Endodermal cell (in vitro differentiated cells): ENCODE measurements around the gene CEP68. TPM values are rescaled to one million over a fixed set of nuclear protein-coding genes. Genes with fewer than 3 reads are reported as not detected.
A peak's percentile ranks its signal among the peaks of the same experiment; 100 is the strongest.

Source experiments
- DNase-seq: peaks from one replicate; pipeline ENCODE4 v3.0.0-alpha.2; 2017
- H3K27ac ChIP-seq: 2 replicates; pipeline ENCODE4 v1.5.1; 2013; ENCODE audit warnings: mild to moderate bottlenecking, low read depth, low read length, moderate library complexity
- H3K27me3 ChIP-seq: 2 replicates; pipeline ENCODE4 v1.6.1; 2013; ENCODE audit warnings: mild to moderate bottlenecking, low read length, moderate library complexity; ENCODE audit not compliant: insufficient read depth, control insufficient read depth, poor library complexity, severe bottlenecking
- H3K36me3 ChIP-seq: 2 replicates; pipeline ENCODE4 v1.7.0; 2013; ENCODE audit warnings: mild to moderate bottlenecking, low read length, moderate library complexity; ENCODE audit not compliant: control insufficient read depth, insufficient read depth
- H3K4me1 ChIP-seq: one replicate; pipeline ENCODE4 v1.7.0; 2013; ENCODE audit warnings: low read length; ENCODE audit not compliant: control insufficient read depth, insufficient read depth
- H3K4me3 ChIP-seq: 2 replicates; pipeline ENCODE4 v1.5.1; 2013; ENCODE audit warnings: mild to moderate bottlenecking, low read length, moderate library complexity
- H3K9ac ChIP-seq: 2 replicates; pipeline ENCODE4 v1.6.1; 2013; ENCODE audit warnings: mild to moderate bottlenecking, low read length, moderate library complexity; ENCODE audit not compliant: poor library complexity, severe bottlenecking; ENCODE audit errors: extremely low read depth
- H3K9me3 ChIP-seq: 2 replicates; pipeline ENCODE4 v1.6.1; 2013; ENCODE audit warnings: mild to moderate bottlenecking, low read length, moderate library complexity; ENCODE audit not compliant: control insufficient read depth
- H3K27ac Mint-ChIP-seq: 2 replicates; pipeline ENCODE4 v1.8.0; 2020; ENCODE audit warnings: mixed read lengths
- H3K27me3 Mint-ChIP-seq: 2 replicates; pipeline ENCODE4 v1.8.0; 2021; ENCODE audit warnings: mild to moderate bottlenecking, mixed read lengths; ENCODE audit not compliant: insufficient read depth
- H3K36me3 Mint-ChIP-seq: 2 replicates; pipeline ENCODE4 v1.8.0; 2020; ENCODE audit warnings: low read depth, mixed read lengths
- H3K4me1 Mint-ChIP-seq: 2 replicates; pipeline ENCODE4 v1.8.0; 2020; ENCODE audit warnings: mixed read lengths
- H3K4me3 Mint-ChIP-seq: 2 replicates; pipeline ENCODE4 v1.8.0; 2020; ENCODE audit warnings: mild to moderate bottlenecking, moderate library complexity, mixed read lengths
- H3K9me3 Mint-ChIP-seq: 2 replicates; pipeline ENCODE4 v1.8.0; 2020; ENCODE audit warnings: mild to moderate bottlenecking, mixed read lengths
- CTCF ChIP-seq: fragments of 200-600 bp; sonication (generic); conservative IDR thresholded peaks from 2 replicates; pipeline ENCODE4 v1.5.0; 2021; ENCODE audit warnings: antibody characterized with exemption, mild to moderate bottlenecking
- WGBS, 2 experiments: methylation state at CpG; one replicate each; pipeline versions ENCODE4 v1.1.5 to v1.1.7; 2013; ENCODE audit warnings: missing lambda C conversion rate in 2 of 2, mixed read lengths in 1 of 2; ENCODE audit not compliant: insufficient coverage in 1 of 2, insufficient read length in 1 of 2; 5-methylcytosine and 5-hydroxymethylcytosine counted together
- long read RNA-seq, 4 experiments: library from polyadenylated mRNA in 2 of 4; library from RNA in 1 of 4; library from capped mRNA in 1 of 4; stranded (forward) in 3 of 4; unstranded in 1 of 4; transcript quantifications; one replicate each; pipeline ENCODE4 v2.0.0, GENCODE V29; 2020 to 2021; ENCODE audit warnings: inconsistent platforms in 1 of 4
- polyA plus RNA-seq, 2 experiments: library from polyadenylated mRNA; stranded (reverse); fragments of 50-300 nt; gene quantifications; one replicate each; pipeline ENCODE4 v1.2.3, GENCODE V29; 2013
- total RNA-seq, 2 donors: library from RNA; stranded (reverse); fragmentation: NEBNext Ultra II Directional in 1 of 2; extraction: Animal tissue kit (Norgen Biotek cat#: 25700) in 1 of 2; gene quantifications; 2 replicates in 1 of 2; 3 replicates in 1 of 2; pipeline ENCODE4 v1.2.1, GENCODE V29; 2021

The CEP68 gene
- total RNA-seq = 10 to 100 TPM; 13.7 to 17.7 TPM
- polyA plus RNA-seq (2013, experiment 1 of 2) = 18.0 TPM
- 17.7 TPM for polyA plus RNA-seq (2013, experiment 2 of 2)
- long read RNA-seq, experiment 1, full-length matches to known transcripts = 2 of 14 reads
- long read RNA-seq, experiment 1, partial matches to known transcripts = 3 of 14 reads
- long read RNA-seq, experiment 1, other reads (novel, unspliced or antisense) = 9 of 14 reads
- long read RNA-seq, experiment 2, full-length matches to known transcripts = 4 of 43 reads
- long read RNA-seq, experiment 2, partial matches to known transcripts = 23 of 43 reads
- long read RNA-seq, experiment 2, other reads (novel, unspliced or antisense) = 16 of 43 reads
- long read RNA-seq, experiment 3, full-length matches to known transcripts = 29 of 120 reads
- long read RNA-seq, experiment 3, partial matches to known transcripts = 36 of 120 reads
- long read RNA-seq, experiment 3, other reads (novel, unspliced or antisense) = 55 of 120 reads
- long read RNA-seq, experiment 4, partial matches to known transcripts = 9 of 16 reads
- long read RNA-seq, experiment 4, other reads (novel, unspliced or antisense) = 7 of 16 reads

- TF ChIP-seq CTCF = no peak
- Mint-ChIP-seq H3K4me3 (peak within 1 kb of the TSS; percentile 85), H3K4me1 (peaks cover 10% of the 10 kb centered on the region), H3K9me3 (no peaks in the 10 kb centered on the region), H3K27me3 (peaks cover 11% of the 10 kb centered on the region), H3K36me3 (peaks cover 12% of the 10 kb centered on the region), H3K27ac (peak within 1 kb of the TSS; percentile 94)
- peak within 1 kb of the TSS; percentile 93 for H3K27ac ChIP-seq
- no peaks in the 10 kb centered on the region for H3K27me3 ChIP-seq
- no peaks in the 10 kb centered on the region for H3K9me3 ChIP-seq
- peak within 1 kb of the TSS; percentile 88 for H3K4me3 ChIP-seq
- H3K4me1 ChIP-seq = no peaks in the 10 kb centered on the region
- peak within 1 kb of the TSS; percentile 71 for H3K9ac ChIP-seq
- WGBS, 2 experiments = 0% methylated on average over 43 to 99 of the region's 99 CpGs
- H3K36me3 ChIP-seq = no peaks in the 10 kb centered on the region
- DNase-seq = peak; percentile 99
These were observed at the start of gene CEP68 for GRCh38 chr2:65056215-65057053. Gene CEP68 (plus strand): TSS chr2:65056416. CDS start chr2:65069445, 13,029 bp downstream.

DNA sequence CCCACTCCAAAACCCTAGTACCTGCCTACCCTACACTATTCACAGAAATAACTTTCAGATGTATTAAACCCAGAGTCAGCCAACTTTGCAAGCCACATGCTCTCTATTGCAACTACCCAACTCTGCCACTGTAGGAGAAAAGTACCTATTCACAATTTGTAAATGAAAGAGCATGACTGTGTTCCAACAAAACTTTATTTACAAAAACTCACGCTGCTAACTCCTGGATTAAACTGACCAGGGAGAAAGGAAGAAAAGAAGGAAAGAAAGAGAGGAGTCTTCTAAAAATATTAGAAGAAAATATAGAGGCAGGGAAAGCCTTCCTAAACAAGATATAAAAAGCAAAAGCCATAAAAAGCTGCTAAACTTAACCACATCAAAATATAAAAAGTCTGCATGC is 42.4 kb upstream of the CEP68 start:
- no peak overlapping the region for H3K4me3 Mint-ChIP-seq
- Histone ChIP-seq H3K36me3 (no peaks in the 10 kb centered on the region), H3K4me3 (no peak overlapping the region), H3K9me3 (no peaks in the 10 kb centered on the region), H3K4me1 (no peaks in the 10 kb centered on the region), H3K27me3 (no peaks in the 10 kb centered on the region), H3K27ac (no peak overlapping the region), H3K9ac (no peak overlapping the region)
- WGBS, 2 experiments = 50% methylated on average over 1 of the region's 1 CpG; no CpG with 5 or more reads in 1 of the 2 experiments
- no peak for TF ChIP-seq CTCF
- no peaks in the 10 kb centered on the region for H3K27me3 Mint-ChIP-seq
- no peaks in the 10 kb centered on the region for H3K4me1 Mint-ChIP-seq
- H3K9me3 Mint-ChIP-seq = no peaks in the 10 kb centered on the region
- H3K27ac Mint-ChIP-seq = no peak overlapping the region
- no peak for DNase-seq
- H3K36me3 Mint-ChIP-seq = no peaks in the 10 kb centered on the region

GRCh38 chr2:65015731-65016130 is 40.5 kb upstream of the CEP68 start:
- H3K4me3 Mint-ChIP-seq = no peak overlapping the region
- 93 to 94% methylated on average over 4 to 5 of the region's 5 CpGs for WGBS, 2 experiments
- no peak for TF ChIP-seq CTCF
- Histone ChIP-seq H3K36me3 (no peaks in the 10 kb centered on the region), H3K9ac (no peak overlapping the region), H3K4me3 (no peak overlapping the region), H3K4me1 (no peaks in the 10 kb centered on the region), H3K9me3 (no peaks in the 10 kb centered on the region), H3K27me3 (no peaks in the 10 kb centered on the region), H3K27ac (no peak overlapping the region)
- no peaks in the 10 kb centered on the region for H3K9me3 Mint-ChIP-seq
- no peak for DNase-seq
- H3K36me3 Mint-ChIP-seq = no peaks in the 10 kb centered on the region
- H3K27ac Mint-ChIP-seq = no peak overlapping the region
- no peaks in the 10 kb centered on the region for H3K27me3 Mint-ChIP-seq
- no peaks in the 10 kb centered on the region for H3K4me1 Mint-ChIP-seq
